Measurements from ENCODE around the gene PRKN. TPM values are rescaled to one million over a fixed set of nuclear protein-coding genes. Genes with fewer than 3 reads are reported as not detected.
"Not testable (repeated sequence)": the region's sequence is repeated elsewhere in the genome, so short reads cannot be mapped to it uniquely, and the experiment has no call there.

Gene PRKN
- total RNA-seq, 4 donors from 2014 or later = 5.2 to 121 (median 6.9) TPM

DNA sequence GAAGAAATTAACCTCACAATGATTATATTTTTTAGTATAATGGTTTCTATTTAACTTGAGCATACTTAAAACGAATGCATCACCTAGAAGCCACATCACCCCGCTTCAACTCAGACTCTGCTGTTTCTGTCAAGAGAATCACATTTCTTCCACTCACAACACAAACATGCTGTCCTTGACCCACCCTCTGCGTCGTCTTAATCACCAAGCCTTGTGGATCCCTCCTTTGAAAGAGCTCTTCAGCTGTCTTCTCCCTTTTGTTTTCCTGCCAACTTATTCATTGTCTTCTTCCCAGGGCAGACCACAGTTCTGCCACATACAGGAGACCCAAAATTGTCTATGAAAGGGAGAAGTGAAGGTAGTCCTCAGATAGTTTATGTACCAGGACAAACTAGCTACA is 858.1 kb downstream of the PRKN start:
- 82 to 85% methylated on average over 4 of the region's 4 CpGs for WGBS, 2 donors
- H3K4me1 ChIP-seq = no peaks in the 10 kb centered on the region
- DNase-seq = no peak
- H3K9me3 ChIP-seq = no peaks in the 10 kb centered on the region
- H3K27me3 ChIP-seq = no peaks in the 10 kb centered on the region
- no peak overlapping the region for H3K27ac ChIP-seq
- intact Hi-C loops (cut with DNase I) = no loop called here
- H3K4me3 ChIP-seq (replicated peaks in 1 of 3) = no peak overlapping the region
- H3K36me3 ChIP-seq = no peaks in the 10 kb centered on the region
- TF ChIP-seq POLR2A (IDR thresholded peaks at IDR 0.05) = no peak
- TF ChIP-seq, protein P1, sequence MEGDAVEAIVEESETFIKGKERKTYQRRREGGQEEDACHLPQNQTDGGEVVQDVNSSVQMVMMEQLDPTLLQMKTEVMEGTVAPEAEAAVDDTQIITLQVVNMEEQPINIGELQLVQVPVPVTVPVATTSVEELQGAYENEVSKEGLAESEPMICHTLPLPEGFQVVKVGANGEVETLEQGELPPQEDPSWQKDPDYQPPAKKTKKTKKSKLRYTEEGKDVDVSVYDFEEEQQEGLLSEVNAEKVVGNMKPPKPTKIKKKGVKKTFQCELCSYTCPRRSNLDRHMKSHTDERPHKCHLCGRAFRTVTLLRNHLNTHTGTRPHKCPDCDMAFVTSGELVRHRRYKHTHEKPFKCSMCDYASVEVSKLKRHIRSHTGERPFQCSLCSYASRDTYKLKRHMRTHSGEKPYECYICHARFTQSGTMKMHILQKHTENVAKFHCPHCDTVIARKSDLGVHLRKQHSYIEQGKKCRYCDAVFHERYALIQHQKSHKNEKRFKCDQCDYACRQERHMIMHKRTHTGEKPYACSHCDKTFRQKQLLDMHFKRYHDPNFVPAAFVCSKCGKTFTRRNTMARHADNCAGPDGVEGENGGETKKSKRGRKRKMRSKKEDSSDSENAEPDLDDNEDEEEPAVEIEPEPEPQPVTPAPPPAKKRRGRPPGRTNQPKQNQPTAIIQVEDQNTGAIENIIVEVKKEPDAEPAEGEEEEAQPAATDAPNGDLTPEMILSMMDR (IDR thresholded peaks at IDR 0.05) = no peak

DNA sequence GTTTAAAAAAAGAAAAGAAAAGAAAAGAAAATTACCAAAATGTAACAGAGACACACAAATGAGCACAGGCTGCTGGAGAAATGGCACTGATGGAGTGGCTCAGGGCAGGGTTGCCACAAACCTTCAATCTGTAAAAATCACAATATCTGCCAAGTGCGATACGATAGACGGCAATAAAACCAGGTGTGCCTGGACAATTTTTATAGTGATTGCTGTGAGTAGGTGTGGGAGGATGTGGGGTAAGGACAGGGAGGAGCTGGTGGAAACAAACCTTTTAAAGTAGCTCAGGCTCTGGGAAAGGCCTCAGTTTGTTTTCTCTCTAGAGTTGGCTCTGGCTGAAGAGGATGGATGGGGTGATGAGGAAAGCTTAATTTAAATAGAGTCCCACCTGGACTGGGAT is 861.0 kb downstream of the PRKN start:
- no peaks in the 10 kb centered on the region for H3K9me3 ChIP-seq
- no peak for DNase-seq
- TF ChIP-seq, protein P1 (IDR thresholded peaks at IDR 0.05) = no peak
- TF ChIP-seq POLR2A (IDR thresholded peaks at IDR 0.05) = no peak
- WGBS, 2 donors = 90 to 92% methylated on average over 3 of the region's 3 CpGs
- no peaks in the 10 kb centered on the region for H3K27me3 ChIP-seq
- intact Hi-C loops (cut with DNase I) = no loop called here
- H3K27ac ChIP-seq = no peak overlapping the region
- H3K36me3 ChIP-seq = no peaks in the 10 kb centered on the region
- no peaks in the 10 kb centered on the region for H3K4me1 ChIP-seq
- H3K4me3 ChIP-seq (replicated peaks in 1 of 3) = no peak overlapping the region

DNA sequence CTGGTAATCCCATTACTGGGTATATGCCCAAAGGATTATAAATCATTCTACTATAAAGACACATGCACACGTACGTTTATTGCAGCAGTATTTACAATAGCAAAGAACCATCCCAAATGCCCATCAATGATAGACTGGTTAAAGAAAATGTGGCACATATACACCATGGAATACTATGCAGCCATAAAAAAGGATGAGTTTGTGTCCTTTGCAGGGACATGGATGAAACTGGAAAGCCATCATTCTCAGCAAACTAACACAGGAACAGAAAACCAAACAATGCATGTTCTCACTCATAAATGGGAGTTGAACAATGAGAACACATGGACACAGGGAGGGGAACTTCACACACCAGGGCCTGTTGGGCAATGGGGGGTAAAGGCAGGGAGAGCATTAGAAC is 866.5 kb downstream of the PRKN start:
- 66 to 69% methylated on average over 2 of the region's 2 CpGs for WGBS, 2 donors
- intact Hi-C loops (cut with DNase I); H3K9me3 ChIP-seq; H3K27me3 ChIP-seq; H3K4me1 ChIP-seq; DNase-seq; H3K4me3 ChIP-seq (replicated peaks in 1 of 3); H3K36me3 ChIP-seq; H3K27ac ChIP-seq: not testable (repeated sequence)

DNA sequence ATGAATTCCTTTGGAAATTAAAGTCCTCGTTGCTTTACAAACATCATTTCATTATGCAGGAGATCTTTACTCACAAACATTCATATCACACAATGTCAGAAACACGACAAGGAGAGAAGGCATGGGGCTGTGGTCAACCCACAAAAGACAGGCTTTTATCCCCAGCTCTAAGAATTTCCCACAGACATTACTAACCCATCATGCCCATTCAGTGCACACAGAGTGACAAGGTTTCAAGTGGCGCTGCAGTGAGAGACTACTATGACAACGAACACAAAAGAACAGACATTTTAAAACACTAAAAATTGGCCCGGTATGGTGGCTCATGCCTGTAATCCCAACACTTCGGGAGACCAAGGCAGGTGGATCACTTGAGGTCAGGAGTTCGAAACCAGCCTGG is 873.9 kb downstream of the PRKN start:
- Histone ChIP-seq H3K27me3 (no peaks in the 10 kb centered on the region), H3K4me1 (no peaks in the 10 kb centered on the region), H3K36me3 (no peaks in the 10 kb centered on the region), H3K4me3 (replicated peaks in 1 of 3) (no peak overlapping the region), H3K9me3 (no peaks in the 10 kb centered on the region), H3K27ac (no peak overlapping the region)
- 70 to 83% methylated on average over 7 of the region's 7 CpGs for WGBS, 2 donors
- intact Hi-C loops (cut with DNase I) = no loop called here
- TF ChIP-seq, protein P1 (IDR thresholded peaks at IDR 0.05) = no peak
- TF ChIP-seq POLR2A (IDR thresholded peaks at IDR 0.05) = no peak
- DNase-seq = no peak

DNA sequence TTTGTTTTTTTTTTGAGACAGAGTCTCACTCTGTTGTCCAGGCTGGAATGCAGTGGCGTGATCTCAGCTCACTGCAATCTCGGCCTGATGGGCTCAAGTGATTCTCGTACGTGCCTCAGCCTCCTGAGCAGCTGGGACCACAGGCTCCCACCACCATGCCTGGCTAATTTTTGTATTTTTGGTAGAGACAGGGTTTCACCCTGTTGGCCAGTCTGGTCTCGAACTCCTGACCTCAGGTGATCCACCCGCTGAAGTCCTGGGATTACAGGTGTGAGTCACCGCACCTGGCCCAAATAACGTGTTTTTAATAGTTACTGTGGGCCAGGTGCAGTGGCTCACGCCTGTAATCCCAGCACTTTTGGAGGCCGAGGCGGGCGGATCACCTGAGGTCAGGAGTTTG is 876.1 kb downstream of the PRKN start:
- WGBS, 2 donors = 96 to 99% methylated on average over 12 of the region's 12 CpGs
- H3K27me3 ChIP-seq; H3K4me1 ChIP-seq; H3K36me3 ChIP-seq; H3K4me3 ChIP-seq (replicated peaks in 1 of 3); DNase-seq; H3K27ac ChIP-seq; intact Hi-C loops (cut with DNase I); H3K9me3 ChIP-seq: not testable (repeated sequence)

DNA sequence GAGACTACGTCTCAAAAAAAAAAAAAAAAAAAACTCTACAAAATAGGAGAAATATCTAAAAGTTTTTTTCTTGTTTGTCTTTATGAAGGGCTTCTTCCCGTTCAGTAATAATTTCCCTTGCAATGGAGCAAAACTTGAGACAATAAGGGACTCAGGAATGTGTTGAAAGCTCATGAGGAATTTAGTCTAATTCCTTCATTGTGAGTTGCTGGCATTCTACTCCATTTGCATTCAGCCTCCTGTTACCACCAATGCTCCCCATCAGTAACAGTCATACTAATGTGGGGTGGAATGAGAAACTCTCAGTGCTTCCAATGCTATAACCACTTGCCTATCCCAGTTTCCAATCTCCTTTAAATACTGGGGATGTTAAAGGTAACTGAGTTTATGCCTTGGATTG is 877.0 kb downstream of the PRKN start:
- no peak for DNase-seq
- 71 to 83% methylated on average over 2 of the region's 2 CpGs for WGBS, 2 donors
- Histone ChIP-seq H3K27ac (no peak overlapping the region), H3K36me3 (no peaks in the 10 kb centered on the region), H3K9me3 (no peaks in the 10 kb centered on the region), H3K27me3 (no peaks in the 10 kb centered on the region), H3K4me3 (replicated peaks in 1 of 3) (no peak overlapping the region), H3K4me1 (no peaks in the 10 kb centered on the region)
- no peak for TF ChIP-seq POLR2A (IDR thresholded peaks at IDR 0.05)
- TF ChIP-seq, protein P1 (IDR thresholded peaks at IDR 0.05) = no peak
- intact Hi-C loops (cut with DNase I) = no loop called here

All from thyroid gland (tissue), 4 donors.